Smooth muscle cell (in vitro differentiated cells): Measurements from ENCODE around the gene HMGN4. TPM values are rescaled to one million over a fixed set of nuclear protein-coding genes. Genes with fewer than 3 reads are reported as not detected.
"Not testable (repeated sequence)": the region's sequence is repeated elsewhere in the genome, so short reads cannot be mapped to it uniquely, and the experiment has no call there.

ENCODE experiments used
- DNase-seq: peaks from one replicate; lab custom pipeline; 2025; ENCODE audit not compliant: unreplicated experiment; lab: John Stamatoyannopoulos, UW
- H2AFZ ChIP-seq: fragments of 200-600 bp; sonication (generic); 2 replicates; pipeline ENCODE4 v1.6.0; 2016; ENCODE audit warnings: antibody characterized with exemption, low read depth, mild to moderate bottlenecking
- H3F3A ChIP-seq: fragments of 200-600 bp; sonication (generic); 2 replicates; pipeline ENCODE4 v1.6.0; 2017; ENCODE audit warnings: antibody characterized with exemption, low read depth
- H3K27ac ChIP-seq: fragments of 200-600 bp; sonication (generic); 2 replicates; pipeline ENCODE4 v1.5.1; 2016; ENCODE audit warnings: low read depth, mild to moderate bottlenecking
- H3K27me3 ChIP-seq: fragments of 200-600 bp; sonication (generic); 2 replicates; pipeline ENCODE4 v1.6.1; 2016; ENCODE audit warnings: low read depth, mild to moderate bottlenecking
- H3K36me3 ChIP-seq: fragments of 200-600 bp; sonication (generic); 2 replicates; pipeline ENCODE4 v1.5.1; 2016; ENCODE audit warnings: low read depth
- H3K4me1 ChIP-seq: fragments of 200-600 bp; sonication (generic); 2 replicates; pipeline ENCODE4 v1.5.1; 2016; ENCODE audit warnings: low read depth
- H3K4me2 ChIP-seq: fragments of 200-600 bp; sonication (generic); 2 replicates; pipeline ENCODE4 v1.6.0; 2016; ENCODE audit warnings: mild to moderate bottlenecking
- H3K4me3 ChIP-seq: fragments of 200-600 bp; sonication (generic); 2 replicates; pipeline ENCODE4 v1.5.1; 2016; ENCODE audit warnings: mild to moderate bottlenecking
- H3K79me2 ChIP-seq: fragments of 200-600 bp; sonication (generic); 2 replicates; pipeline ENCODE4 v1.6.0; 2016; ENCODE audit warnings: low read depth, mild to moderate bottlenecking
- H3K9ac ChIP-seq: fragments of 200-600 bp; sonication (generic); 2 replicates; pipeline ENCODE4 v1.6.0; 2016; ENCODE audit warnings: low read depth
- H3K9me3 ChIP-seq: fragments of 200-600 bp; sonication (generic); replicated peaks from 2 replicates; pipeline ENCODE4 v1.5.1; 2016; ENCODE audit warnings: low read depth
- H4K20me1 ChIP-seq: fragments of 200-600 bp; sonication (generic); 2 replicates; pipeline ENCODE4 v1.6.0; 2016; ENCODE audit warnings: low read depth
- WGBS: methylation state at CpG from one replicate; pipeline ENCODE4 v1.1.7; 2016; ENCODE audit warnings: low lambda C conversion rate; 5-methylcytosine and 5-hydroxymethylcytosine counted together
- polyA plus RNA-seq: library from polyadenylated mRNA; unstranded; fragments of >200 nt; fragmentation: Nextera tagmentation; extraction: Ambion mirVana; gene quantifications from 2 replicates; pipeline ENCODE4 v1.2.1, GENCODE V29; 2016
- total RNA-seq: library from RNA; depleted of rRNA; stranded (reverse); fragments of >200 nt; gene quantifications from 2 replicates; pipeline ENCODE4 v1.2.3, GENCODE V29; 2014
- TF ChIP-seq, protein P1 (sequence below): fragments of 200-600 bp; sonication (generic); IDR thresholded peaks from 2 replicates; pipeline ENCODE4 v1.5.1; 2017; ENCODE audit warnings: borderline replicate concordance, mild to moderate bottlenecking, antibody characterized with exemption; ENCODE audit not compliant: insufficient read depth, poor library complexity, severe bottlenecking

The HMGN4 gene
- total and polyA plus RNA-seq, 2 experiments from 2014 or later = 39.4 to 53.6 TPM

GRCh38 chr6:26545627-26546026 lies 7.5 kb downstream of the HMGN4 start:
- TF ChIP-seq, protein P1, sequence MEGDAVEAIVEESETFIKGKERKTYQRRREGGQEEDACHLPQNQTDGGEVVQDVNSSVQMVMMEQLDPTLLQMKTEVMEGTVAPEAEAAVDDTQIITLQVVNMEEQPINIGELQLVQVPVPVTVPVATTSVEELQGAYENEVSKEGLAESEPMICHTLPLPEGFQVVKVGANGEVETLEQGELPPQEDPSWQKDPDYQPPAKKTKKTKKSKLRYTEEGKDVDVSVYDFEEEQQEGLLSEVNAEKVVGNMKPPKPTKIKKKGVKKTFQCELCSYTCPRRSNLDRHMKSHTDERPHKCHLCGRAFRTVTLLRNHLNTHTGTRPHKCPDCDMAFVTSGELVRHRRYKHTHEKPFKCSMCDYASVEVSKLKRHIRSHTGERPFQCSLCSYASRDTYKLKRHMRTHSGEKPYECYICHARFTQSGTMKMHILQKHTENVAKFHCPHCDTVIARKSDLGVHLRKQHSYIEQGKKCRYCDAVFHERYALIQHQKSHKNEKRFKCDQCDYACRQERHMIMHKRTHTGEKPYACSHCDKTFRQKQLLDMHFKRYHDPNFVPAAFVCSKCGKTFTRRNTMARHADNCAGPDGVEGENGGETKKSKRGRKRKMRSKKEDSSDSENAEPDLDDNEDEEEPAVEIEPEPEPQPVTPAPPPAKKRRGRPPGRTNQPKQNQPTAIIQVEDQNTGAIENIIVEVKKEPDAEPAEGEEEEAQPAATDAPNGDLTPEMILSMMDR = no peak
- Histone ChIP-seq H2AFZ (no peak overlapping the region), H3K9ac (no peak overlapping the region), H3K4me1 (no peaks in the 10 kb centered on the region), H3K27ac (no peak overlapping the region), H3K4me2 (no peak overlapping the region), H4K20me1 (peaks cover 4% of the 10 kb centered on the region), H3F3A (peaks cover under 1% of the 10 kb centered on the region), H3K9me3 (no peaks in the 10 kb centered on the region), H3K4me3 (no peak overlapping the region), H3K79me2 (peaks cover 33% of the 10 kb centered on the region), H3K36me3 (no peaks in the 10 kb centered on the region), H3K27me3 (no peaks in the 10 kb centered on the region)
- WGBS = 94% methylated on average over 6 of the region's 6 CpGs
- no peak for DNase-seq

DNA sequence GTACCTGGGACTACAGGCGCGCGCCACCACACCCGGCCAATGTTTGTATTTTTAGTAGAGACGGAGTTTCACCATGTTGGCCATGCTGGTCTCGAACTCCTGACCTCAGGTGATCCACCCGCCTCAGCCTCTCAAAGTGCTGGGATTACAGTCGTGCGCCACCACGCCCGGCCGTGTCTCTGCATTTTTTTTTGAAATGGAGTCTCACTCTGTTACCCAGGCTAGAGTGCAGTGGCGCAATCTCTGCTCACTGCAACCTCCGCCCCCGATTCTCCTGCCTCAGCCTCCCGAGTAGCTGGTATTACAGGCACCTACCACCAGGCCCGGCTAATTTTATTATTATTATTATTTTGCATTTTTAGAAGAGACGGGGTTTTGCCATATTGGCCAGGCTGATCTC lies 9.2 kb downstream of the HMGN4 start:
- H3K4me1 ChIP-seq, H3K9me3 ChIP-seq, DNase-seq, H3K4me3 ChIP-seq, H4K20me1 ChIP-seq, H3K9ac ChIP-seq, H3K4me2 ChIP-seq, H2AFZ ChIP-seq, H3K27me3 ChIP-seq, H3K27ac ChIP-seq, H3K36me3 ChIP-seq: not testable (repeated sequence)
- Histone ChIP-seq H3K79me2 (peaks cover 16% of the 10 kb centered on the region), H3F3A (peaks cover 13% of the 10 kb centered on the region)
- 95% methylated on average over 18 of the region's 18 CpGs for WGBS

DNA sequence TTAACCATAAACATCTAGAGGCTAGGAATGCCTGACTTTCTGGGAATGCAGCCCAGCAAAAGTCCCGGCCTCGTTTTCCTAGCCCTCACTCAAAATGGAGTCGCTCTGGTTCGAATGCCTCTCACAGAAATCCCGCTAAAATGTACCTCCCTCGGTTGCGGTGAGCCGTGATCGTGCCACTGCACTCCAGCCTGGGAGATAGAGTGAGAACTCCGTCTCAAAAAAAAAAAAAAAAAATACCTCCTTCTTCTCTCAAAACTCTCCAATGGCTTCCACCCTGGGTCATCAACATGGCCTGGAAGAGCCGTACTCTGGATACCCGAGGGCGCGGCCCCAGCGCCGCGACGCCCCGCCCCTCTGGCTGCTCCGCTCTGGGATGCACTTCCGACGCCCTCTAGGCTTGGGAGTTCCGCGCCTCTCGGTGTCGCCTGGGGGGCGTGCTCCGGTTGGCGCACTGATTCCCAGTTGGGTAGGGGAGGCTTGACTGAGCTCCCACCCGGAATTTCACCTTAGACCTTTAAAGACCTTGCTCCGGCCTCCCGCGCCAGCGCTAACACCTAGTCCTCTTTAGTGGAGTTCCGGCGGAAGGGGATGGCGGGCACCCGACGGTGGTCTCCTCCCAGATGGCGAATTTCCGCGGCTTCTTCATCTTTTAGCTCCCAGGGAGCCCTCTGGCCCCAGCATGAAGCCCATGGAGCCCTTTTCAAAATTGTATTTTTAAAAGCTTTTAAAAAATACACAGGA lies 12.3 kb downstream of the HMGN4 start:
- no peak for DNase-seq
- H4K20me1 ChIP-seq = no peaks in the 10 kb centered on the region
- TF ChIP-seq, protein P1 = no peak

DNA sequence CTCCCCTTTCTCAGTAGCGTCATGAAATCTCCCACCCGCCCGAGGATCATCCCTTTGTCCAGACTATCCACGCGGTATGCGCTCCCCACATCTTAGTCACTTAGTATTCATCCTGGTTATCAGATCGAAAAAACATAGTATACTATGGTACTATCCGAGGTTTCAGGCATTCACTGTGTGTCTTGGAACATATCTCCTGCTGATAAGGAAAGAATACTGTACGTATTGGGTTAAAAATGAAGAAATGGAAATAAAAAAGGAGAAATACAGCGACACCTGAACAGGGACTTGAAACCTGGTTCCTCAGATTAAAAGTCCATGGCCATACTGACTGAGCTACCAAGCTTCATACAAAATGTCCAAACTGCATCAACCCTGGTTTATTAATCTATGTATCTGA lies 14.0 kb downstream of the HMGN4 start:
- no peaks in the 10 kb centered on the region for H3K4me1 ChIP-seq
- no peak overlapping the region for H3K9ac ChIP-seq
- TF ChIP-seq, protein P1 = no peak
- no peaks in the 10 kb centered on the region for H3K36me3 ChIP-seq
- no peak overlapping the region for H2AFZ ChIP-seq
- H3K4me2 ChIP-seq = no peak overlapping the region
- peaks cover 46% of the 10 kb centered on the region for H3F3A ChIP-seq
- H3K79me2 ChIP-seq = no peaks in the 10 kb centered on the region
- no peak overlapping the region for H3K4me3 ChIP-seq
- no peaks in the 10 kb centered on the region for H4K20me1 ChIP-seq
- no peaks in the 10 kb centered on the region for H3K27me3 ChIP-seq
- H3K27ac ChIP-seq = no peak overlapping the region
- DNase-seq = no peak
- no peaks in the 10 kb centered on the region for H3K9me3 ChIP-seq
- 91% methylated on average over 10 of the region's 10 CpGs for WGBS

More for the DNA sequence above, 12.3 kb downstream of the HMGN4 start:
- 8% methylated on average over 42 of the region's 42 CpGs for WGBS
- Histone ChIP-seq H3K9me3 (no peaks in the 10 kb centered on the region), H3K4me2 (peak overlapping the region; percentile 84), H3F3A (peaks cover 30% of the 10 kb centered on the region), H3K27me3 (no peaks in the 10 kb centered on the region), H3K27ac (no peak overlapping the region), H3K36me3 (no peaks in the 10 kb centered on the region), H3K4me1 (no peaks in the 10 kb centered on the region), H3K4me3 (peak overlapping the region; percentile 68), H3K79me2 (no peaks in the 10 kb centered on the region), H3K9ac (no peak overlapping the region), H2AFZ (peak overlapping the region; percentile 93)
